Stimulated activated CD8-positive, alpha-beta memory T cell treated with anti-CD3 and anti-CD28 coated beads, Interleukin-12 subunit alpha, Interleukin-12 subunit beta, amount 100 ng/mL, for 4 hours (primary cell): Measurements from ENCODE around the gene BCL7B.
"Not testable (repeated sequence)": the region's sequence is repeated elsewhere in the genome, so short reads cannot be mapped to it uniquely, and the experiment has no call there.

Experiments
- DNase-seq: peaks from one replicate; pipeline ENCODE4 v3.0.0-alpha.2; 2020; ENCODE audit warnings: low read depth

The BCL7B gene

GRCh38 chr7:73572767-73573186 is 15.3 kb upstream of the BCL7B start:
- no peak for DNase-seq

GRCh38 chr7:73570977-73571376 is 13.5 kb upstream of the BCL7B start:
- no peak for DNase-seq

- no peak for DNase-seq
Observed at GRCh38 chr7:73570521-73570920, 13.0 kb upstream of the BCL7B start.

GRCh38 chr7:73569042-73569608 is 11.6 kb upstream of the BCL7B start:
- DNase-seq: no peak

- DNase-seq: no peak
Observed at GRCh38 chr7:73567846-73568685, 10.6 kb upstream of the BCL7B start.

GRCh38 chr7:73567140-73567539 is 9.7 kb upstream of the BCL7B start:
- no peak for DNase-seq

- not testable (repeated sequence) for DNase-seq
Observed at GRCh38 chr7:73566431-73566830, 8.9 kb upstream of the BCL7B start.

- DNase-seq: no peak
Observed at GRCh38 chr7:73565675-73566340, 8.3 kb upstream of the BCL7B start.

GRCh38 chr7:73560109-73560835 is 2.8 kb upstream of the BCL7B start:
- no peak for DNase-seq

- DNase-seq: peak; percentile 88
Observed at GRCh38 chr7:73557108-73557396, 438 bp downstream of the BCL7B start.

- DNase-seq: no peak
Observed at GRCh38 chr7:73556208-73557107, 1.0 kb downstream of the BCL7B start.

GRCh38 chr7:73555411-73555982 is 2.0 kb downstream of the BCL7B start:
- DNase-seq: no peak

- DNase-seq: not testable (repeated sequence)
Observed at GRCh38 chr7:73550093-73550492, 7.4 kb downstream of the BCL7B start.

- DNase-seq: no peak
Observed at GRCh38 chr7:73549176-73549575, 8.3 kb downstream of the BCL7B start.

- no peak for DNase-seq
Observed at GRCh38 chr7:73547841-73548240, 9.6 kb downstream of the BCL7B start.

- no peak for DNase-seq
Observed at GRCh38 chr7:73544678-73545077, 12.8 kb downstream of the BCL7B start.

GRCh38 chr7:73541722-73542121 is 15.8 kb downstream of the BCL7B start:
- no peak for DNase-seq

GRCh38 chr7:73539709-73540108 is 17.8 kb downstream of the BCL7B start:
- DNase-seq: no peak

- not testable (repeated sequence) for DNase-seq
Observed at GRCh38 chr7:73538510-73538909, 19.0 kb downstream of the BCL7B start.

- no peak for DNase-seq
Observed at GRCh38 chr7:73537051-73537450, 20.4 kb downstream of the BCL7B start.

GRCh38 chr7:73536479-73536878 is 21.0 kb downstream of the BCL7B start:
- DNase-seq: no peak
